GM12865 (cell line): Measurements from ENCODE around the gene SVIP.

ENCODE experiments used
- DNase-seq: peaks from one replicate; pipeline ENCODE4 v3.0.0; 2010; ENCODE audit warnings: low read depth
- H3K4me3 ChIP-seq: 2 replicates; pipeline ENCODE4 v1.5.1; 2011; ENCODE audit warnings: mild to moderate bottlenecking, low read depth, low read length, control low read depth
- TF ChIP-seq, protein P1 (sequence below): IDR thresholded peaks from 2 replicates; pipeline ENCODE4 v1.5.1; 2011; ENCODE audit warnings: low read length, control low read depth, low read depth, inconsistent platforms; ENCODE audit not compliant: insufficient read depth; ENCODE audit errors: missing control alignments

SVIP gene

DNA sequence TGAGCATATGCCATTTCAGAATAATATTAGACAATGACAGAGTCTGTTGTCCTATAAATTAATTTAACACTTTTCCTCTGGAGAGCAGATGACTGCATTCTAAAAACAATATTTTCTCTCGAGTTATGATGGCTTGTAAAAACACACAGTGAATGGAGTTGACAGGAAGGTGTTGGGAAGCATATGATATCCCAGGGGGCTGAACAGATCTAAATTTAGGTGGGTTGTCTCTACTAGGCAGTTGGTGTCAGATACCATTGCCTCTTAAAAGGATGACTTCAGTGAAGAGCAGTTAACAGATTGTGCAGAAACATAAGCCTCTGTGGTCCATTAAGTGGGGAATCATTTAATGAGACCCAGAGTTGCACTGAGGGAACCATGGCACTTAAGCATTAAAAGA, 30.7 kb downstream of the SVIP start:
- H3K4me3 ChIP-seq: no peak overlapping the region
- no peak for DNase-seq
- TF ChIP-seq, protein P1, sequence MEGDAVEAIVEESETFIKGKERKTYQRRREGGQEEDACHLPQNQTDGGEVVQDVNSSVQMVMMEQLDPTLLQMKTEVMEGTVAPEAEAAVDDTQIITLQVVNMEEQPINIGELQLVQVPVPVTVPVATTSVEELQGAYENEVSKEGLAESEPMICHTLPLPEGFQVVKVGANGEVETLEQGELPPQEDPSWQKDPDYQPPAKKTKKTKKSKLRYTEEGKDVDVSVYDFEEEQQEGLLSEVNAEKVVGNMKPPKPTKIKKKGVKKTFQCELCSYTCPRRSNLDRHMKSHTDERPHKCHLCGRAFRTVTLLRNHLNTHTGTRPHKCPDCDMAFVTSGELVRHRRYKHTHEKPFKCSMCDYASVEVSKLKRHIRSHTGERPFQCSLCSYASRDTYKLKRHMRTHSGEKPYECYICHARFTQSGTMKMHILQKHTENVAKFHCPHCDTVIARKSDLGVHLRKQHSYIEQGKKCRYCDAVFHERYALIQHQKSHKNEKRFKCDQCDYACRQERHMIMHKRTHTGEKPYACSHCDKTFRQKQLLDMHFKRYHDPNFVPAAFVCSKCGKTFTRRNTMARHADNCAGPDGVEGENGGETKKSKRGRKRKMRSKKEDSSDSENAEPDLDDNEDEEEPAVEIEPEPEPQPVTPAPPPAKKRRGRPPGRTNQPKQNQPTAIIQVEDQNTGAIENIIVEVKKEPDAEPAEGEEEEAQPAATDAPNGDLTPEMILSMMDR: no peak

DNA sequence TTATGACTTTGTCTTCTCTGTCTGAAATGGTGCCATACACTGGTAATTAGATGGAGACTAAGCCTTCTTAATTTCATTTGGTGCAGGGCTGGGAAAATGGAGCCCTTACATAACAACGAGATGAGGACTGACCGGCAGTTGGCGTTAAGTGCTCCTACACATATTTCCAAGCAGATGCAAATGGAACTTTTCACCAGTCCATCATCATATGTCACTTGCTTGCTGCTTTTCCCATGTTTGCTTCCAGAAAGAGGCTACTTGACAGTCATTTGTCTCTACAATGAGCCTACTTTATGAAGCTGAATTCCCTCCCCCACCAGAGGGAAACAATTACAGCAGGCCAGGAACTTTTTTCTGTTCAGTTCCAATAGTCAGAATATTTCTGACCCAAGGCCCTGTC, 32.6 kb downstream of the SVIP start:
- no peak overlapping the region for H3K4me3 ChIP-seq
- TF ChIP-seq, protein P1: no peak
- no peak for DNase-seq

DNA sequence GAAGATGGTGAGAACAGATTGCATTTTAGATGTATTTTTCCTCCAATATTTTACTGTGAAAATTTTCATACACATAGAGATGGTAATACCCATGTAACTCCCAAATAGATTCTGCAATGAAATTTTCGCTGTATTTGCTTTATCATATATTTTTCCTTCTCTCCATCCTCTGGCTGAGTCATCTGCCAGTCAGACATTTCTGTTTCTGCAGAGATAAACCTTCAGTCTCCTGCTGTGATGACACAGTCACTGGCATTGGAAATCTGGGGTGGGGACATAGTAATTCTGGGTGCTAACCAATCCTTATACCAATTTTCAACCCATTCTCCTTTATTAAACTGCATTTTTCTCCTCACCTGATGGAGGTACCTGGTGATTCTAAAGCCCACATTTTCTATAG, 33.7 kb downstream of the SVIP start:
- TF ChIP-seq, protein P1: no peak
- no peak overlapping the region for H3K4me3 ChIP-seq
- DNase-seq: no peak

DNA sequence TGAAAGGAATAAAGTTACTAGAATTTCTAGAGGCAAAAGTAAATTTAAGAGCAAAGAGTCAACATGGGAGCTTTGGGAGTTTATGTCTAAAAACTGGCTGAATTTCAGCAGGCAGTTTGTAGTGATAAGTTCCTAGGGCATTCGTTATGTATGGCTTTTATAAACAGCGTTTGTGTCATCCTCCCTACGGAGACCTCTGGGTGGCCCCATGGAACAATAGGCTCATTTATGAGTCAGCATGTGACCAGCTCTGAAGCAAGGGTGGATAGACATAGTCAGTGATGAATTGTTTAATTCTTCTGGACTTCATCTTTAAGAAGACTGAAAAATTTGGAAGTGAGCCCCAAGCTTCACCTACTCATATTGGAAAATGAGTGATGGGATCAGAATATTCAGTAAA, 37.1 kb downstream of the SVIP start:
- no peak overlapping the region for H3K4me3 ChIP-seq
- TF ChIP-seq, protein P1: no peak
- DNase-seq: no peak

DNA sequence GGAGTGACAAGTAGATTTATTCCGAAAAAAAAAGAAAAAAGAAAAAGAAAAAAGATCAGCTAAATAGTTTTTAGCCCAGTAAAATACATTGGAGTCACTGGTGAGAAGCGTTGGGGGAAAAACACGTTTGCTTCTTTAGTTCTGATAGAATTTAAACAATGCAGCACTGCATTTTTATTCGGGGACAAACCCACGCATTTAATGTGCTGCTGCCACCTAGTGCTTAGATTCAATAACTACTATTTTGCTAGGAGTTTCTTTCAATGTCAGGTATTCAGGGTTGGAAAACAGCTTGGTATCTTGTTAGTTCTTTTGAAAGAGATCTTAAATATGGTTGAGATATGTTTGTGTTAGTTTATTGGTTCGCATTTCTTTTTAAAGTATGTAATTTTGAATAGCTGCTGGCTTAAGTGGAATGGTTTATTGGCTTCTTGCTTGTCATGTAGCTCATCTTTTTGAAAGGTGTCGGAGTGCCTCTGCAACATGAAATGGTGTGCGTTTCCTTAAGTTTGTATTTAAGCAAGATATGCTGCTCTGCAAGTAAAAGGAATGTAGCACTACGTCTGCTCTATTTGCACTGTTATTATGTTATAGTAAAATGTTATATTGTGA, 41.9 kb downstream of the SVIP start:
- H3K4me3 ChIP-seq: no peak overlapping the region
- TF ChIP-seq, protein P1: peak; percentile 52
- peak; percentile 56 for DNase-seq

DNA sequence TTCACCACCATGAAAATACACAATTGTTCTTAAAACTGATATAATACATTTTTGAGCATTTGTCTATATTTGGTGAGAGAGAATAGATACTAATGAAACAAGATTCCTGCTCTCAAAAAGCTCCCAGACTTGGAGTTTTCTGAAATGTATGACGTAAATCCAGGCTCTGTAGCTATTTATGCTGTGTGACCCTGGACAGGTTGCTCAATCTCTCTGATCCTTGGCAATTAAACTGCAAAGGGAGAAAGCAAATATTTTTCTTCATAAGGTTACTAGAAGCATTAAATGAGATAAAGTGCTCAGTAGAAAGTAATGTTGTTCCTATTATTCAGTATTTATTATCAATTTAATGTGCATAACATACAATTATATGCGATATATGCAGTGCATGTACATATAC, 42.5 kb downstream of the SVIP start:
- no peak overlapping the region; the same call in 1 of the 2 replicates for H3K4me3 ChIP-seq

More for the DNA sequence above, 42.5 kb downstream of the SVIP start:
- DNase-seq: no peak
- TF ChIP-seq, protein P1: no peak
